Right hindlimb (tissue), 1 donor: Measurements from ENCODE around the gene LRP8.
"Not testable (repeated sequence)": the region's sequence is repeated elsewhere in the genome, so short reads cannot be mapped to it uniquely, and the experiment has no call there.

ENCODE experiments used
- DNase-seq: peaks from one replicate; pipeline ENCODE4 v3.0.0-alpha.2; 2018

Gene LRP8

GRCh38 chr1:53303243-53303642, 24.6 kb downstream of the LRP8 start:
- DNase-seq = no peak

GRCh38 chr1:53299233-53299632, 28.6 kb downstream of the LRP8 start:
- no peak for DNase-seq

GRCh38 chr1:53298045-53298637, 29.7 kb downstream of the LRP8 start:
- DNase-seq = no peak

- DNase-seq = no peak
Observed at GRCh38 chr1:53297195-53297594, 30.7 kb downstream of the LRP8 start.

GRCh38 chr1:53296117-53296749, 31.6 kb downstream of the LRP8 start:
- DNase-seq = no peak

- no peak for DNase-seq
Observed at GRCh38 chr1:53295726-53296116, 32.1 kb downstream of the LRP8 start.

GRCh38 chr1:53295295-53295694, 32.6 kb downstream of the LRP8 start:
- no peak for DNase-seq

GRCh38 chr1:53294567-53294966, 33.3 kb downstream of the LRP8 start:
- no peak for DNase-seq

- no peak for DNase-seq
Observed at GRCh38 chr1:53294061-53294460, 33.8 kb downstream of the LRP8 start.

GRCh38 chr1:53293123-53293522, 34.7 kb downstream of the LRP8 start:
- no peak for DNase-seq

- no peak for DNase-seq
Observed at GRCh38 chr1:53292690-53293089, 35.2 kb downstream of the LRP8 start.

GRCh38 chr1:53291574-53291973, 36.3 kb downstream of the LRP8 start:
- no peak for DNase-seq

- DNase-seq = no peak
Observed at GRCh38 chr1:53288790-53289429, 39.0 kb downstream of the LRP8 start.

- no peak for DNase-seq
Observed at GRCh38 chr1:53288002-53288789, 39.7 kb downstream of the LRP8 start.

GRCh38 chr1:53286955-53287354, 40.9 kb downstream of the LRP8 start:
- no peak for DNase-seq

GRCh38 chr1:53285969-53286760, 41.7 kb downstream of the LRP8 start:
- DNase-seq = no peak

- DNase-seq = no peak
Observed at GRCh38 chr1:53285546-53285945, 42.3 kb downstream of the LRP8 start.

GRCh38 chr1:53284224-53285020, 43.4 kb downstream of the LRP8 start:
- no peak for DNase-seq

GRCh38 chr1:53283156-53283555, 44.7 kb downstream of the LRP8 start:
- not testable (repeated sequence) for DNase-seq

- DNase-seq = no peak
Observed at GRCh38 chr1:53281133-53281532, 46.7 kb downstream of the LRP8 start.

- no peak for DNase-seq
Observed at GRCh38 chr1:53280496-53280895, 47.4 kb downstream of the LRP8 start.
